A673 (cell line): ENCODE data around the gene NXPH2.

Experiments
- EZH2 ChIP-seq: fragments of 200-600 bp; sonication (generic); IDR thresholded peaks from 2 replicates; pipeline ENCODE4 v1.6.1; 2017; ENCODE audit warnings: borderline replicate concordance, low read depth, mild to moderate bottlenecking, mixed read lengths, antibody characterized with exemption, low read length; ENCODE audit not compliant: poor library complexity, severe bottlenecking
- TF ChIP-seq, protein P1 (sequence below): fragments of 300-800, 200-600 bp; sonication (generic); conservative IDR thresholded peaks from 2 replicates; pipeline ENCODE4 v1.5.1; 2017; ENCODE audit warnings: low read depth, mild to moderate bottlenecking, antibody characterized with exemption, low read length, moderate library complexity, mixed read lengths

GRCh38 chr2:138760676-138761075 is 19.5 kb downstream of the NXPH2 start:
- TF ChIP-seq, protein P1, sequence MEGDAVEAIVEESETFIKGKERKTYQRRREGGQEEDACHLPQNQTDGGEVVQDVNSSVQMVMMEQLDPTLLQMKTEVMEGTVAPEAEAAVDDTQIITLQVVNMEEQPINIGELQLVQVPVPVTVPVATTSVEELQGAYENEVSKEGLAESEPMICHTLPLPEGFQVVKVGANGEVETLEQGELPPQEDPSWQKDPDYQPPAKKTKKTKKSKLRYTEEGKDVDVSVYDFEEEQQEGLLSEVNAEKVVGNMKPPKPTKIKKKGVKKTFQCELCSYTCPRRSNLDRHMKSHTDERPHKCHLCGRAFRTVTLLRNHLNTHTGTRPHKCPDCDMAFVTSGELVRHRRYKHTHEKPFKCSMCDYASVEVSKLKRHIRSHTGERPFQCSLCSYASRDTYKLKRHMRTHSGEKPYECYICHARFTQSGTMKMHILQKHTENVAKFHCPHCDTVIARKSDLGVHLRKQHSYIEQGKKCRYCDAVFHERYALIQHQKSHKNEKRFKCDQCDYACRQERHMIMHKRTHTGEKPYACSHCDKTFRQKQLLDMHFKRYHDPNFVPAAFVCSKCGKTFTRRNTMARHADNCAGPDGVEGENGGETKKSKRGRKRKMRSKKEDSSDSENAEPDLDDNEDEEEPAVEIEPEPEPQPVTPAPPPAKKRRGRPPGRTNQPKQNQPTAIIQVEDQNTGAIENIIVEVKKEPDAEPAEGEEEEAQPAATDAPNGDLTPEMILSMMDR, result no peak
- TF ChIP-seq EZH2, result no peak
